Esophagus squamous epithelium (tissue), 4 donors: ENCODE measurements around the gene ZNF443.

Experiments
- CTCF ChIP-seq, 6 experiments: fragments of 450-650 bp in 4 of 6; fragments of 200-600 bp in 2 of 6; sonication (generic) in 2 of 6; IDR thresholded peaks; one replicate each; pipeline ENCODE4 v1.5.1; 2016 to 2019; ENCODE audit warnings: antibody characterized with exemption in 6 of 6, mild to moderate bottlenecking in 4 of 6, moderate library complexity in 4 of 6
- POLR2A ChIP-seq, 4 donors: fragments of 450-650 bp; IDR thresholded peaks; one replicate each; pipeline ENCODE4 v1.6.1; 2017; ENCODE audit warnings: antibody characterized with exemption in 4 of 4, mild to moderate bottlenecking in 4 of 4, moderate library complexity in 3 of 4

- no peak for TF ChIP-seq CTCF (IDR thresholded peaks at IDR 0.05)
- TF ChIP-seq POLR2A (IDR thresholded peaks at IDR 0.05): no peak
These were observed 60.4 kb downstream of the ZNF443 start for GRCh38 chr19:12380444-12380737.
